GM12874 (cell line): ENCODE measurements around the gene SNAPIN.

Experiments used
- TF ChIP-seq, protein P1 (sequence below): IDR thresholded peaks from 2 replicates; pipeline ENCODE4 v1.5.1; 2011; ENCODE audit warnings: low read depth, mild to moderate bottlenecking, control low read depth, low read length, moderate library complexity; ENCODE audit not compliant: insufficient read depth

SNAPIN gene

DNA sequence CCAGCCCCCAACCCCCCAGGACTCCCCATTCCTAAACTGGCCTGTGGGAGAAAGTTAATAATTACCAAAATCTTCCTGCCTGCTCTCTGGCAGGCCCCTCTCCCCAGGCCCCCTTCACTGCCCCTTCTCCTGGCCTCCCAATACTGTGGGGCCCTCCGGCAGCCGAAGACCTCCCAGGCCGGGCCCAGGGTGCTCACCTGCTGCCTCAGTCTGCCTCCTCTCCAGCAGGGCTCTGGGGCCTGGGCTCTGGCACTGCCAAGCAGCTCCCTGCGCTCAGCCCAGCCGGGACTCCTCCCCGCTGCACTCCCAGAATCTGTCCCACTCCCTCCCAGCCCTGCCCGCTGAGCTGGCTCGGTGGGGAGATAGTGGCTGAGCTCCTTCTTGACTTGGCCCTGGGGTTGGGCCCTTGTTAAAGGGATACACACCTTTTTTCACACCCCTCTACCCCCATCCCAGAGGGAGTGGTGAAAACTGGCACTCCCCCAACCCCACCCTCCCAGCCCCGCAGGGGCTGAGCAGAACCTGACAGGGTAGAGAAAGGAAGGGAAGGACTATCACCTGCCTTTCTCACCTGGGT is 45.7 kb upstream of the SNAPIN start, which contains the start of gene S100A16:
S100A16 (minus strand) TSS at position 383 of the 577 bp plus-strand sequence. CDS start 4,986 bp downstream, outside the sequence.
- TF ChIP-seq, protein P1, sequence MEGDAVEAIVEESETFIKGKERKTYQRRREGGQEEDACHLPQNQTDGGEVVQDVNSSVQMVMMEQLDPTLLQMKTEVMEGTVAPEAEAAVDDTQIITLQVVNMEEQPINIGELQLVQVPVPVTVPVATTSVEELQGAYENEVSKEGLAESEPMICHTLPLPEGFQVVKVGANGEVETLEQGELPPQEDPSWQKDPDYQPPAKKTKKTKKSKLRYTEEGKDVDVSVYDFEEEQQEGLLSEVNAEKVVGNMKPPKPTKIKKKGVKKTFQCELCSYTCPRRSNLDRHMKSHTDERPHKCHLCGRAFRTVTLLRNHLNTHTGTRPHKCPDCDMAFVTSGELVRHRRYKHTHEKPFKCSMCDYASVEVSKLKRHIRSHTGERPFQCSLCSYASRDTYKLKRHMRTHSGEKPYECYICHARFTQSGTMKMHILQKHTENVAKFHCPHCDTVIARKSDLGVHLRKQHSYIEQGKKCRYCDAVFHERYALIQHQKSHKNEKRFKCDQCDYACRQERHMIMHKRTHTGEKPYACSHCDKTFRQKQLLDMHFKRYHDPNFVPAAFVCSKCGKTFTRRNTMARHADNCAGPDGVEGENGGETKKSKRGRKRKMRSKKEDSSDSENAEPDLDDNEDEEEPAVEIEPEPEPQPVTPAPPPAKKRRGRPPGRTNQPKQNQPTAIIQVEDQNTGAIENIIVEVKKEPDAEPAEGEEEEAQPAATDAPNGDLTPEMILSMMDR: no peak

DNA sequence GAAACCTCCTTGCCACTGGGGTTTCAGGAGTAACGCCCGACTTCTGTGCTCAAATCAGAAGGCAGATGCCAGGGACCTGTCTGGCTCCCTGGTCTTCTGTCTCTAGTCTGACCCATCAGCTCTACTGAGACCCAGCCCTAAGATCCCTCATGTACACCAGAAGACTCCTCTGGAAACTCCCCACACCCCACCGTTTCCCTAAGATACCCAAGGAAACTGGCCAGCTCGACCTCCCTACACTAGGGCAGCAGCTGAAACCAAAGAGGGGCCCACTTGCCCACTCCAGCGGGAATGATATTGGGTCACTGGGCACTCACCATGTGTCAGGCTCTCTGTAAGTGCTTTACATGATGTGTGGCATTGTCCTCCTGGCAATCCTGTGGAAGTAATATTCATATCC is 45.1 kb upstream of the SNAPIN start:
- TF ChIP-seq, protein P1: no peak

DNA sequence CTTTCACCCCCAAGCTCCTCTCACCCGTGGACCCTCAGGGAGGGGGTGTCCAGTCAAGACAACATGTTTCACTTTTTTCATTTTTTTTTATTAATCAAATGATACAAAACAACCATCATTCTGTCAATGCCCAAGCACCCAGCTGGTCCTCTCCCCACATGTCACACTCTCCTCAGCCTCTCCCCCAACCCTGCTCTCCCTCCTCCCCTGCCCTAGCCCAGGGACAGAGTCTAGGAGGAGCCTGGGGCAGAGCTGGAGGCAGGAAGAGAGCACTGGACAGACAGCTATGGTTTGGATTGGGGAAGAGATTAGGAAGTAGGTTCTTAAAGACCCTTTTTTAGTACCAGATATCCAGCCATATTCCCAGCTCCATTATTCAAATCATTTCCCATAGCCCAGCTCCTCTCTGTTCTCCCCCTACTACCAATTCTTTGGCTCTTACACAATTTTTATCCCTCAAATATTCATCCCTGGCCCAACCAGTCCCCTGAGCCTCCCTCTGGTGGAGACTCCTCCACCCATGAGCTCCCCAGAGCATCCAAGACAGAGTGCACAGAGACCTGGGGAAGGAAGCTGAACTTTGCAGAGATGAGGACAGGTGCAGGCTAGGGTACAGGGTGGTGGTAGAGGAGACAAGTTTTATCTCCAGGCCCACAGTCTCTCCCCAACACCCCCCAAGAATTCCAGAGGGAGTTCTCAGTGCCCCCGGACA is 44.2 kb upstream of the SNAPIN start:
- TF ChIP-seq, protein P1: no peak

DNA sequence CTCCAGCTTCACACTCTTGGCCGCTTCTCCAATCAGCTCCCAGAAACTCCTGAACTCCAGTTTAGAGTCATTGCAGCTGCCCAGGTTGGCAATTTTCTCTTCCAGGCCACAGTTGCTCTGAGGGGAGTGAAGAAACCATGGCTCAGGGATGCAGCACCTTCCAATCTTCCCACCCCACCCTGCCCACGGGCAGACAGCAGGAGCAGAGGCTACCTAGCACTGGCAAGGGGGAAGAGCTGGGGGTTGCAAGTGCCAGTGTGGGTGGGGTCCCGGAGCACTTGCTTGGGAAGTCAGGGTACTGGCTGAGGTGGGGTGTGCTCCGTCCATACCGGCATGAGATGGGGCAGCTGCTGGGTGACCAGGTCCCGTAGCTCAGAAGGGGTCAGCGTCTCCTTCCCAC is 43.6 kb upstream of the SNAPIN start:
- TF ChIP-seq, protein P1: no peak

DNA sequence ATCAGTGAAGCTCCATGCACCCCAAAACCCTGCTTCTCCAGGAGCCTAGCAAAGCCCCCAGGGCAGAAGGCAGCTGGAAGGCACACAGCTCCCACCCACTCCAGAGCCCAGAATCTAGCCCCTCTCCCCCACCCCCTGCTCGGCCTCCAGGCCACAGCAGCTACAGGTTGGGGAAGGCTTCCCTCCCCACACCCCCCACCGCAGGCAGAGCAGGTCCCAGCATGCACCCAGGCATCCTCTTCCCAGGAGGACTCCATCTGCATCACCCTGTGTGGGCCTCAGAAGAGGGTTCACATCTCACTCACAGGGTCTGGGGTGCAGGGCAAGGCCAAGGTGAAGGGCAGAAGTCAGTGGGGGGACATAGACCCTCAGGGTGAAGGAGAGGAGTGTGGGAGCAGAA is 43.1 kb upstream of the SNAPIN start:
- TF ChIP-seq, protein P1: no peak

DNA sequence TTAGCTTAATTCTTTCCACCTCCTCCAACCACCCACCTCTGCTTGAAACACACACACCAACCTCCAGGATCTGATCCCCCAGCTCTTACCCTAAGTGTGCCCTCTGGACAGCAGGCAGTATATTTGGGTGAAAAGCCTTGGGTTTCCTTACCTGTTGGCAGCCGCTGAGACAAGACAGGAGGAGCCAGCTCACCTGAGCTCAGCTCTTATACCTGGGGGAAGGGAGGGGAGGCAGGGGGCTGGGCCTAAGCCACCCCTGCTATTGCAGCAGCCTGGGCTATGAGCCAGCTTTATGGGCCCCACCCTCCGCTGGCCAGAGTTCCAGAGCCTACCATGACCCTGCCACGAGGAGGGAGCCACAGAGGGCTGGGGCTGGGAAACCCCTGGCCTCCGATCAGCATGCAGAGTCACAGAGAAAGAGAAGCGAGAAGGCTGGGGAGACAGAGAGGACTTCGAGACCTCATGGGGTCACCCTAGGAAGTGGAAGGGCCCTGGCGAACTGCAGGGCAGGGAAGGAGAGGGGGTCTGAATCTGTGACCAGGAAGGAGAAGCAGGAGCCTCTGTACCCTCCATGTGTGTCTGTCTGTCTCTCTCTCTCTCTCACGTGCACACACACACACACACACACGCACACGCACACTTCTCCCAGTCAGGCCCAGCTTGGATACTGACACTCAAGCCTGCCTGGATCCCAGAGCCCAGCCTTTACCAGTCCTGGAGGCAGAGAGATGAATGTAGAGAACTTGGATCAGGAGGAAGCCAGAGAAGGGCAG is 42.2 kb upstream of the SNAPIN start, which contains the start of gene S100A14:
S100A14 (minus strand) TSS at position 182 of the 773 bp plus-strand sequence. CDS start 467 bp downstream, outside the sequence.
- TF ChIP-seq, protein P1: no peak

DNA sequence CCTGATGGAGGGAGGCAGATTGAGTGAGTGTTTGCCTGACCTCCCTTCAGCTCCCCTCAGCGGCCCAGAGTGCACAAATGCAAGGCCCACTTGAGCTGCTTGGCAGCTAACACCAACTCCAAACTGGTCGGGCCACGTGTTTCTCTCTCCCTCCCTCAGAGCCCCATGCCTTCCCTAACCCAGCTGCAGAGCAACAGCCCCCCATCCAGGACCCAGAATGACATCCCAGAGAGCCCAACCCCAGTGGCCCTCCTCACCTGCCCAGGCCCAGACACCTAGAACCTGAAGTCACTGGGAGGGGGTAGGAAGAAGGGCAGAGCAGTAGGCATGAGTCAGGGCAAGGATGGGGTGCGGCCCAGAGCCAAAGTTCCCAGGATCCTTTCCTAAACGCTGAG is 41.6 kb upstream of the SNAPIN start:
- TF ChIP-seq, protein P1: no peak
